PFSK-1 (cell line): ENCODE measurements around the gene ZFHX3.

Experiments used
- FOXP2 ChIP-seq: optimal IDR thresholded peaks from 2 replicates; pipeline ENCODE3; 2011; ENCODE audit warnings: borderline replicate concordance, control low read depth, inconsistent platforms; ENCODE audit not compliant: insufficient read depth; ENCODE audit errors: extremely low read length, extremely low read depth
- POLR2AphosphoS5 ChIP-seq: IDR thresholded peaks from 2 replicates; pipeline ENCODE4 v1.6.1; 2012; ENCODE audit warnings: low read depth, mild to moderate bottlenecking, control low read depth, low read length, moderate library complexity
- REST ChIP-seq, 2 experiments: IDR thresholded peaks; 2 replicates each; pipeline versions ENCODE4 v1.6.1 to v1.8.0; 2011 to 2012; ENCODE audit warnings: low read depth in 2 of 2, low read length in 2 of 2, control low read depth in 1 of 2, inconsistent platforms in 1 of 2, mild to moderate bottlenecking in 1 of 2, moderate library complexity in 1 of 2; ENCODE audit not compliant: insufficient read depth in 1 of 2
- SIN3A ChIP-seq: IDR thresholded peaks from 2 replicates; pipeline ENCODE4 v1.6.1; 2012; ENCODE audit warnings: mild to moderate bottlenecking, low read length, moderate library complexity, borderline replicate concordance; ENCODE audit not compliant: insufficient read depth
- TAF1 ChIP-seq: IDR thresholded peaks from 2 replicates; pipeline ENCODE4 v1.6.1; 2012; ENCODE audit warnings: low read length, control low read depth, borderline replicate concordance; ENCODE audit not compliant: insufficient read depth

ZFHX3 gene

GRCh38 chr16:72808754-72809153 lies 239.2 kb downstream of the ZFHX3 start:
- TF ChIP-seq TAF1 (no peak), REST (IDR thresholded peaks at IDR 0.05; ENCODE audit: insufficient read depth in 1 of 2, low read depth in 2 of 2, low read length in 2 of 2) (no peak), SIN3A (no peak), POLR2AphosphoS5 (no peak), FOXP2 (no peak)

GRCh38 chr16:72807245-72807644 lies 240.7 kb downstream of the ZFHX3 start:
- TF ChIP-seq TAF1 (no peak), REST (IDR thresholded peaks at IDR 0.05; ENCODE audit: insufficient read depth in 1 of 2, low read depth in 2 of 2, low read length in 2 of 2) (no peak), SIN3A (no peak), POLR2AphosphoS5 (no peak), FOXP2 (no peak)

GRCh38 chr16:72805486-72805885 lies 242.4 kb downstream of the ZFHX3 start:
- TF ChIP-seq FOXP2: no peak
- no peak for TF ChIP-seq TAF1
- no peak for TF ChIP-seq REST (IDR thresholded peaks at IDR 0.05; ENCODE audit: insufficient read depth in 1 of 2, low read depth in 2 of 2, low read length in 2 of 2)
- TF ChIP-seq SIN3A: no peak
- TF ChIP-seq POLR2AphosphoS5: no peak

- no peak for TF ChIP-seq REST (IDR thresholded peaks at IDR 0.05; ENCODE audit: insufficient read depth in 1 of 2, low read depth in 2 of 2, low read length in 2 of 2)
- TF ChIP-seq FOXP2: no peak
- no peak for TF ChIP-seq SIN3A
- TF ChIP-seq POLR2AphosphoS5: no peak
- no peak for TF ChIP-seq TAF1
Measured at GRCh38 chr16:72800524-72801161, 247.3 kb downstream of the ZFHX3 start.

GRCh38 chr16:72798264-72798663 lies 249.7 kb downstream of the ZFHX3 start:
- TF ChIP-seq TAF1 (no peak), POLR2AphosphoS5 (no peak), FOXP2 (no peak), SIN3A (no peak), REST (IDR thresholded peaks at IDR 0.05; ENCODE audit: insufficient read depth in 1 of 2, low read depth in 2 of 2, low read length in 2 of 2) (no peak)
